Measurements from ENCODE around the gene SCYL1. TPM values are rescaled to one million over a fixed set of nuclear protein-coding genes. Genes with fewer than 3 reads are reported as not detected.

SCYL1 gene
- total RNA-seq, 1 donor from 2014 or later = 61.2 TPM

DNA sequence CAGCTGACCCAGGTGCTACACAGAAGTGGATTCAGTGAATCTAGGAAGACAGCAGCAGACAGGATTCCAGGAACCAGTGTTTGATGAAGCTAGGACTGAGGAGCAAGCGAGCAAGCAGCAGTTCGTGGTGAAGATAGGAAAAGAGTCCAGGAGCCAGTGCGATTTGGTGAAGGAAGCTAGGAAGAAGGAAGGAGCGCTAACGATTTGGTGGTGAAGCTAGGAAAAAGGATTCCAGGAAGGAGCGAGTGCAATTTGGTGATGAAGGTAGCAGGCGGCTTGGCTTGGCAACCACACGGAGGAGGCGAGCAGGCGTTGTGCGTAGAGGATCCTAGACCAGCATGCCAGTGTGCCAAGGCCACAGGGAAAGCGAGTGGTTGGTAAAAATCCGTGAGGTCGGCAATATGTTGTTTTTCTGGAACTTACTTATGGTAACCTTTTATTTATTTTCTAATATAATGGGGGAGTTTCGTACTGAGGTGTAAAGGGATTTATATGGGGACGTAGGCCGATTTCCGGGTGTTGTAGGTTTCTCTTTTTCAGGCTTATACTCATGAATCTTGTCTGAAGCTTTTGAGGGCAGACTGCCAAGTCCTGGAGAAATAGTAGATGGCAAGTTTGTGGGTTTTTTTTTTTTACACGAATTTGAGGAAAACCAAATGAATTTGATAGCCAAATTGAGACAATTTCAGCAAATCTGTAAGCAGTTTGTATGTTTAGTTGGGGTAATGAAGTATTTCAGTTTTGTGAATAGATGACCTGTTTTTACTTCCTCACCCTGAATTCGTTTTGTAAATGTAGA, 24.3 kb upstream of the SCYL1 start:
- Histone ChIP-seq H3K9me3 (no peaks in the 10 kb centered on the region), H3K36me3 (peaks cover 44% of the 10 kb centered on the region), H3K27ac (peak overlapping the region; percentile 99), H3K4me3 (peak overlapping the region; percentile 71), H3K27me3 (ENCODE audit: low read depth) (no peaks in the 10 kb centered on the region), H3K4me1 (peaks cover 28% of the 10 kb centered on the region)
- no peak for ATAC-seq
- intact Hi-C loops (cut with DNase I) = loop anchor here (5.0 kb wide), 1 partner anchor 73 kb away; no protein-coding TSS in a partner anchor
- DNase-seq = no peak
- TF ChIP-seq, protein P1, sequence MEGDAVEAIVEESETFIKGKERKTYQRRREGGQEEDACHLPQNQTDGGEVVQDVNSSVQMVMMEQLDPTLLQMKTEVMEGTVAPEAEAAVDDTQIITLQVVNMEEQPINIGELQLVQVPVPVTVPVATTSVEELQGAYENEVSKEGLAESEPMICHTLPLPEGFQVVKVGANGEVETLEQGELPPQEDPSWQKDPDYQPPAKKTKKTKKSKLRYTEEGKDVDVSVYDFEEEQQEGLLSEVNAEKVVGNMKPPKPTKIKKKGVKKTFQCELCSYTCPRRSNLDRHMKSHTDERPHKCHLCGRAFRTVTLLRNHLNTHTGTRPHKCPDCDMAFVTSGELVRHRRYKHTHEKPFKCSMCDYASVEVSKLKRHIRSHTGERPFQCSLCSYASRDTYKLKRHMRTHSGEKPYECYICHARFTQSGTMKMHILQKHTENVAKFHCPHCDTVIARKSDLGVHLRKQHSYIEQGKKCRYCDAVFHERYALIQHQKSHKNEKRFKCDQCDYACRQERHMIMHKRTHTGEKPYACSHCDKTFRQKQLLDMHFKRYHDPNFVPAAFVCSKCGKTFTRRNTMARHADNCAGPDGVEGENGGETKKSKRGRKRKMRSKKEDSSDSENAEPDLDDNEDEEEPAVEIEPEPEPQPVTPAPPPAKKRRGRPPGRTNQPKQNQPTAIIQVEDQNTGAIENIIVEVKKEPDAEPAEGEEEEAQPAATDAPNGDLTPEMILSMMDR (IDR thresholded peaks at IDR 0.05) = no peak

DNA sequence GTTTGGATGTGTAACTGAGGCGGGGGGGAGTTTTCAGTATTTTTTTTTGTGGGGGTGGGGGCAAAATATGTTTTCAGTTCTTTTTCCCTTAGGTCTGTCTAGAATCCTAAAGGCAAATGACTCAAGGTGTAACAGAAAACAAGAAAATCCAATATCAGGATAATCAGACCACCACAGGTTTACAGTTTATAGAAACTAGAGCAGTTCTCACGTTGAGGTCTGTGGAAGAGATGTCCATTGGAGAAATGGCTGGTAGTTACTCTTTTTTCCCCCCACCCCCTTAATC, 23.8 kb upstream of the SCYL1 start:
- Histone ChIP-seq H3K4me1 (peaks cover 28% of the 10 kb centered on the region), H3K9me3 (no peaks in the 10 kb centered on the region), H3K36me3 (peaks cover 50% of the 10 kb centered on the region), H3K4me3 (peak overlapping the region; percentile 71), H3K27ac (peak overlapping the region; percentile 99), H3K27me3 (ENCODE audit: low read depth) (no peaks in the 10 kb centered on the region)
- no peak for ATAC-seq
- TF ChIP-seq, protein P1 (IDR thresholded peaks at IDR 0.05) = no peak
- intact Hi-C loops (cut with DNase I) = loop anchor here (5.0 kb wide), 1 partner anchor 74 kb away; no protein-coding TSS in a partner anchor
- DNase-seq = no peak

DNA sequence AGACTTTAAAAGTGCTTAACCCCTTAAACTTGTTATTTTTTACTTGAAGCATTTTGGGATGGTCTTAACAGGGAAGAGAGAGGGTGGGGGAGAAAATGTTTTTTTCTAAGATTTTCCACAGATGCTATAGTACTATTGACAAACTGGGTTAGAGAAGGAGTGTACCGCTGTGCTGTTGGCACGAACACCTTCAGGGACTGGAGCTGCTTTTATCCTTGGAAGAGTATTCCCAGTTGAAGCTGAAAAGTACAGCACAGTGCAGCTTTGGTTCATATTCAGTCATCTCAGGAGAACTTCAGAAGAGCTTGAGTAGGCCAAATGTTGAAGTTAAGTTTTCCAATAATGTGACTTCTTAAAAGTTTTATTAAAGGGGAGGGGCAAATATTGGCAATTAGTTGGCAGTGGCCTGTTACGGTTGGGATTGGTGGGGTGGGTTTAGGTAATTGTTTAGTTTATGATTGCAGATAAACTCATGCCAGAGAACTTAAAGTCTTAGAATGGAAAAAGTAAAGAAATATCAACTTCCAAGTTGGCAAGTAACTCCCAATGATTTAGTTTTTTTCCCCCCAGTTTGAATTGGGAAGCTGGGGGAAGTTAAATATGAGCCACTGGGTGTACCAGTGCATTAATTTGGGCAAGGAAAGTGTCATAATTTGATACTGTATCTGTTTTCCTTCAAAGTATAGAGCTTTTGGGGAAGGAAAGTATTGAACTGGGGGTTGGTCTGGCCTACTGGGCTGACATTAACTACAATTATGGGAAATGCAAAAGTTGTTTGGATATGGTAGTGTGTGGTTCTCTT, 23.2 kb upstream of the SCYL1 start:
- no peak for DNase-seq
- intact Hi-C loops (cut with DNase I) = loop anchor here (5.0 kb wide), 1 partner anchor 74 kb away; no protein-coding TSS in a partner anchor
- H3K36me3 ChIP-seq = peaks cover 55% of the 10 kb centered on the region

DNA sequence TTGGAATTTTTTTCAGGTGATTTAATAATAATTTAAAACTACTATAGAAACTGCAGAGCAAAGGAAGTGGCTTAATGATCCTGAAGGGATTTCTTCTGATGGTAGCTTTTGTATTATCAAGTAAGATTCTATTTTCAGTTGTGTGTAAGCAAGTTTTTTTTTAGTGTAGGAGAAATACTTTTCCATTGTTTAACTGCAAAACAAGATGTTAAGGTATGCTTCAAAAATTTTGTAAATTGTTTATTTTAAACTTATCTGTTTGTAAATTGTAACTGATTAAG, 22.7 kb upstream of the SCYL1 start:
- H3K27me3 ChIP-seq (ENCODE audit: low read depth) = no peaks in the 10 kb centered on the region
- peaks cover 58% of the 10 kb centered on the region for H3K36me3 ChIP-seq

More for the DNA sequence above, 23.2 kb upstream of the SCYL1 start:
- Histone ChIP-seq H3K27ac (peak overlapping the region; percentile 99), H3K4me3 (peak overlapping the region; percentile 71), H3K4me1 (peaks cover 28% of the 10 kb centered on the region), H3K9me3 (no peaks in the 10 kb centered on the region), H3K27me3 (ENCODE audit: low read depth) (no peaks in the 10 kb centered on the region)
- TF ChIP-seq, protein P1 (IDR thresholded peaks at IDR 0.05) = no peak
- no peak for ATAC-seq

More for the DNA sequence above, 22.7 kb upstream of the SCYL1 start:
- DNase-seq = no peak
- peak overlapping the region; percentile 71 for H3K4me3 ChIP-seq
- H3K27ac ChIP-seq = peak overlapping the region; percentile 99
- intact Hi-C loops (cut with DNase I) = loop anchor here (5.0 kb wide), 1 partner anchor 75 kb away; no protein-coding TSS in a partner anchor
- TF ChIP-seq, protein P1 (IDR thresholded peaks at IDR 0.05) = no peak
- no peaks in the 10 kb centered on the region for H3K9me3 ChIP-seq
- H3K4me1 ChIP-seq = peaks cover 31% of the 10 kb centered on the region
- ATAC-seq = no peak

Measured in lower lobe of right lung (tissue), 2 donors.